ENCODE measurements around the gene ADGRB3. TPM values are rescaled to one million over a fixed set of nuclear protein-coding genes. Genes with fewer than 3 reads are reported as not detected.
"Not testable (repeated sequence)": the region's sequence is repeated elsewhere in the genome, so short reads cannot be mapped to it uniquely, and the experiment has no call there.

Gene ADGRB3
- total RNA-seq, 4 donors from 2014 or later: 3.9 to 9.8 (median 7.2) TPM

DNA sequence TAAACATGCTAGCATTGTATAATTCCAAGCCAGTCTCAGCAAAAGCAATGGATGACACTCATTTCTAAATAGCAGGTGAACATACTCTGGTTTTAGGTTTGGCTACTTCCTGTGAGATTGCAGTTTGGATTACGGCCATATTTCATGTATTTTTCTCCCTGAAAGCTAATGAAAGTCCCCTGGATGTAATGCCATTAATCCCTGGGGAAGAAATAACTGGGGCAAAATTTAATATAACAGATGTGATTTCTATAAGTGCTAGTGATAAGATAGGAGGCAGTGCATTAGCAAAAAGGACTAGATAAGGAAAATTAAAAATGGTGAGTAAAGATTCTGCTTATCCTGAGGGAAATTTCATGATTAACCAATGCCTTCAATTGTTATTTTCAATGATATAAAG, 238.2 kb downstream of the ADGRB3 start:
- H3K27me3 ChIP-seq: no peaks in the 10 kb centered on the region
- ATAC-seq: no peak
- no peaks in the 10 kb centered on the region for H3K4me1 ChIP-seq
- no peaks in the 10 kb centered on the region for H3K9me3 ChIP-seq
- 65 to 70% methylated on average over 1 of the region's 1 CpG for WGBS, 2 donors (ENCODE audit: low coverage in 1 of 2)
- H3K27ac ChIP-seq: no peak overlapping the region
- TF ChIP-seq POLR2A (IDR thresholded peaks at IDR 0.05) (no peak), EP300 (IDR thresholded peaks at IDR 0.05) (no peak), POLR2AphosphoS5 (IDR thresholded peaks at IDR 0.05) (no peak)
- TF ChIP-seq, protein P1, sequence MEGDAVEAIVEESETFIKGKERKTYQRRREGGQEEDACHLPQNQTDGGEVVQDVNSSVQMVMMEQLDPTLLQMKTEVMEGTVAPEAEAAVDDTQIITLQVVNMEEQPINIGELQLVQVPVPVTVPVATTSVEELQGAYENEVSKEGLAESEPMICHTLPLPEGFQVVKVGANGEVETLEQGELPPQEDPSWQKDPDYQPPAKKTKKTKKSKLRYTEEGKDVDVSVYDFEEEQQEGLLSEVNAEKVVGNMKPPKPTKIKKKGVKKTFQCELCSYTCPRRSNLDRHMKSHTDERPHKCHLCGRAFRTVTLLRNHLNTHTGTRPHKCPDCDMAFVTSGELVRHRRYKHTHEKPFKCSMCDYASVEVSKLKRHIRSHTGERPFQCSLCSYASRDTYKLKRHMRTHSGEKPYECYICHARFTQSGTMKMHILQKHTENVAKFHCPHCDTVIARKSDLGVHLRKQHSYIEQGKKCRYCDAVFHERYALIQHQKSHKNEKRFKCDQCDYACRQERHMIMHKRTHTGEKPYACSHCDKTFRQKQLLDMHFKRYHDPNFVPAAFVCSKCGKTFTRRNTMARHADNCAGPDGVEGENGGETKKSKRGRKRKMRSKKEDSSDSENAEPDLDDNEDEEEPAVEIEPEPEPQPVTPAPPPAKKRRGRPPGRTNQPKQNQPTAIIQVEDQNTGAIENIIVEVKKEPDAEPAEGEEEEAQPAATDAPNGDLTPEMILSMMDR (IDR thresholded peaks at IDR 0.05): no peak
- no peaks in the 10 kb centered on the region for H3K36me3 ChIP-seq
- H3K4me3 ChIP-seq: no peak overlapping the region

DNA sequence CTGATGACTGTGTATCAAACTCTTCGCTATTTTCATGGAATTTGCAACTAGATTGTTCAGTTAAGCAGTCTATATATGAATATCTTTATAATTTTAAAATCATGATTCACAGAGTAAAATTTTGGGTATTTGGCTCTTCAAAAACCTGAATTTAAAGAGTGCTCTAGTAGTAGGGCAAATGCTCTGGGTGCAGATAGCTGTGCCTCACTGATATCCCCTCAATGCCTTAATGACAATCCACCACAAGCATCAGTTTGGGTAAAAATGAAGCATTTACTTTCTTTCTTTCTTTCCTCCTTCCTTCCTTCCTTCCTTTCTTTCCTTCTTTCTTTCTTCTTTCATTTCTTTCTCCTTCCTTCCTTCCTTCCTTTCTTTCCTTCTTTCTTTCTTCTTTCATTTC, 239.7 kb downstream of the ADGRB3 start:
- WGBS, 2 donors (ENCODE audit: low coverage in 1 of 2): 93 to 95% methylated on average over 1 of the region's 1 CpG
- H3K9me3 ChIP-seq: no peaks in the 10 kb centered on the region
- H3K4me3 ChIP-seq: no peak overlapping the region
- H3K4me1 ChIP-seq: no peaks in the 10 kb centered on the region
- H3K36me3 ChIP-seq: no peaks in the 10 kb centered on the region
- no peak for ATAC-seq
- no peaks in the 10 kb centered on the region for H3K27me3 ChIP-seq
- H3K27ac ChIP-seq: no peak overlapping the region
- TF ChIP-seq POLR2A (IDR thresholded peaks at IDR 0.05) (no peak), POLR2AphosphoS5 (IDR thresholded peaks at IDR 0.05) (no peak), EP300 (IDR thresholded peaks at IDR 0.05) (no peak)
- TF ChIP-seq, protein P1 (IDR thresholded peaks at IDR 0.05): no peak

DNA sequence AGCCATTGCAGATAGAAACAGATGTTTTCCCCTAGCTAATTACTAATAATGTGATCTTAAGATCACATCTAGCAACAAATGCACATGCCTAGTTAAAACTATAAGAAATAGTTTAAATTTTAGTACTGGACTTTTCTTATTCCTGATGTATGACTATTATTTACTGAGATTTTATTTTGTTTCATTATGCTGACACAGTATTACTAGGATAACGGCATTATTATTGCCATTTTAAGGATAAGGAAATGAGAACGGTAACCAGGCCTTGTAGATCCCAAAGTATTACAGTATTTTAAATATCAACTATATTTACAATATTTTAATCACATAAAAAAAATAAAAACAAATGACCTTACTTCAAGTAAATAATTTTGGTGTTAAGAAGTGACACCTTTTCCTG, 240.3 kb downstream of the ADGRB3 start:
- no peaks in the 10 kb centered on the region for H3K4me1 ChIP-seq
- ATAC-seq: no peak
- H3K36me3 ChIP-seq: no peaks in the 10 kb centered on the region
- no peak for TF ChIP-seq EP300 (IDR thresholded peaks at IDR 0.05)
- TF ChIP-seq, protein P1 (IDR thresholded peaks at IDR 0.05): no peak
- no peak for TF ChIP-seq POLR2A (IDR thresholded peaks at IDR 0.05)
- TF ChIP-seq POLR2AphosphoS5 (IDR thresholded peaks at IDR 0.05): no peak
- H3K27me3 ChIP-seq: no peaks in the 10 kb centered on the region
- 83 to 88% methylated on average over 2 of the region's 2 CpGs for WGBS, 2 donors (ENCODE audit: low coverage in 1 of 2)
- no peak overlapping the region for H3K4me3 ChIP-seq
- H3K27ac ChIP-seq: no peak overlapping the region
- no peaks in the 10 kb centered on the region for H3K9me3 ChIP-seq

DNA sequence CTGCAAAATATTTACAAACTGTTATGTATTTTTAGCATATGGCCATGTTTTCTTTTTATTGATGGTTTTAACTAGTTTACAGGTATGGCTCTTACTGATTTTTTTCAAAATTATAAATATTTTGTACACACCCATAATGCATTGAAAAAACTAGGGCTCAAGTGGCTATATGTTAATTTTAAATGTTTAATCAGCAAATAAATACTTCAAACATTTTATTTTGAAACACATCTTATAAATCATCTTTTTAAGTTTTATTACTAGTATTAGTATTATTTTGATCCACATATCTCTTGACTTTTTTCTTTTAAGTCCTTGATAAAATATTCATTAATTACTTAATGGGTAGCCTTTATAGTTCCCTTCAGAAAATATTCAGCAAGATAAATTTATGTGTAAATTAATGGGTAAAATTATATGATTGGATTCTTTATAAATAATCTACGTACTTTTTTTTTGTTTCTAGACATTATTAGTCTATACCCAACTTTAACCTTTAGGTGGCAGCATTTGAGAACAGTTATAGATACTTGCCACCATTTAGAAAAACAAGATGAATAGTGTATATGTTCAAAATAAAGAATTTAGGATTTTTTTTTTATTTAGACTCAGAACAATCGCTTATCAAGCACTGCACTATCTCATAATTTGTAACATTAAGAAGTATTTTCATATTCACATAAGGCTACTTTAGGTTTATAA, 241.9 kb downstream of the ADGRB3 start:
- TF ChIP-seq POLR2AphosphoS5 (IDR thresholded peaks at IDR 0.05): no peak
- no peak for TF ChIP-seq POLR2A (IDR thresholded peaks at IDR 0.05)
- TF ChIP-seq, protein P1 (IDR thresholded peaks at IDR 0.05): peak in 1 of 4 experiments; percentile 35
- Histone ChIP-seq H3K4me1 (no peaks in the 10 kb centered on the region), H3K9me3 (no peaks in the 10 kb centered on the region), H3K36me3 (no peaks in the 10 kb centered on the region), H3K27ac (no peak overlapping the region), H3K4me3 (no peak overlapping the region), H3K27me3 (no peaks in the 10 kb centered on the region)
- no peak for ATAC-seq
- WGBS, 2 donors (ENCODE audit: low coverage in 1 of 2): 23 to 24% methylated on average over 2 of the region's 2 CpGs

DNA sequence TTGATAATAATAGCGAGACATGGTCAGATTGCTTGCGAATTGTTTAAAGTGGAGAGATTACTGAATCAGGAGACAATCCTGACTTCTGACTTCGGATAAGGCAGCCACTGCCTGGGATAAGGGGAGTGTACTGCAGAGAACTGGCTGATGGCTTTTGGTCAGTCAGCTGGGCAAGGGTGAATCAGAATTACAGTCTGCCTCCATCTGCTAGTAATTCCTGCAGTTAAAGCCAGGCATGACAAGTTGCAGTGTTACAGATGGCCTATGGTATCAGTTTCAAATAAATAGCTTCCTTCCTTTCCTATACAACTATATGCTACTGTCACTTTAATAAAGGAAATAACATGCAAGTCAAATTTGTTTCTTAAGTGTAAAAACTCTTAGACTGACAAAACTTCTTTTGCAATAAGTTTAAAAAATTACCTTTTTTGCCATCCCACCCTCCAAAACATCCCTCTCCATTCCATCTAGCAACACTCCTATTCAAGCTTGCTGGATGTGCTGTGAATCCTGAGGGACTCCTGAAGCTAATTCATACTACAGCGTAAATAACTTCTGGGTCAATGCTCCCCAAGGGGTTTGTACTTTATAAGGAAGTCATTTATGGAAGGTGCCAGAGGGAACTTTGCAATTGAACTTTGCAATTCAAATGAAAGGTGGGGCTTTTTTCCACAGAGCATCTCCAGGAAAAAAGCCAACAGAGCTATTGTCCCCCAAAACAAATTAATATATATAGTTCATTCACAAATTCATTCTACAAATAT, 245.2 kb downstream of the ADGRB3 start:
- no peak overlapping the region for H3K27ac ChIP-seq
- WGBS, 2 donors (ENCODE audit: low coverage in 1 of 2): 60 to 70% methylated on average over 3 to 4 of the region's 4 CpGs

DNA sequence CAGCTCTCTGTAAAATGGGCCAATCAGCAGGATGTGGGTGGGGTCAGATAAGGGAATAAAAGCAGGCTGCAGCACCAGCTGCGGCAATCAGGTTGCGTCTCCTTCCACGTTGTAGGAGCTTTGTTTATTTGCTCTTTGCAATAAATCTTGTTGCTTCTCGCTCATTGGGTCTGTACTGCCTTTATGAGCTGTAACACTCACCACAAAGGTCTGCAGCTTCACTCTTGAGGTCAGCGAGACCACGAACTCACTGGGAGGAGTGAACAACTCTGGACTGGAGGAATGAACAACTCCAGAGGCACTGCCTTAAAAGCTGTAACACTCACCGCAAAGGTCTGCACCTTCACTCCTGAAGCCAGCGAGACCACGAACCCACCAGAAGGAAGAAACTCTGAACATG, 248.2 kb downstream of the ADGRB3 start:
- not testable (repeated sequence) for ATAC-seq, H3K27me3 ChIP-seq
- WGBS, 2 donors (ENCODE audit: low coverage in 1 of 2): 88 to 100% methylated on average over 4 of the region's 9 CpGs

More for the DNA sequence above, 245.2 kb downstream of the ADGRB3 start:
- ATAC-seq: no peak
- Histone ChIP-seq H3K27me3 (no peaks in the 10 kb centered on the region), H3K9me3 (no peaks in the 10 kb centered on the region), H3K36me3 (no peaks in the 10 kb centered on the region), H3K4me1 (no peaks in the 10 kb centered on the region), H3K4me3 (no peak overlapping the region)
- TF ChIP-seq, protein P1 (IDR thresholded peaks at IDR 0.05): no peak
- no peak for TF ChIP-seq EP300 (IDR thresholded peaks at IDR 0.05)
- no peak for TF ChIP-seq POLR2A (IDR thresholded peaks at IDR 0.05)
- TF ChIP-seq POLR2AphosphoS5 (IDR thresholded peaks at IDR 0.05): no peak

More for the DNA sequence above, 248.2 kb downstream of the ADGRB3 start:
- H3K4me3 ChIP-seq, H3K9me3 ChIP-seq, H3K27ac ChIP-seq, H3K4me1 ChIP-seq, H3K36me3 ChIP-seq: not testable (repeated sequence)
